HG02642 (cell line): ENCODE results near the gene RPL31.

Experiments used
- ATAC-seq: cut with Tn5 transposase; IDR thresholded peaks from one replicate; pipeline ENCODE4 v1.9.1; 2021; ENCODE audit warnings: mild to moderate bottlenecking; ENCODE audit not compliant: unreplicated experiment, poor library complexity

Gene RPL31

GRCh38 chr2:100992262-100992661 lies 9.8 kb upstream of the RPL31 start:
- ATAC-seq = no peak

GRCh38 chr2:100993294-100993693 lies 8.8 kb upstream of the RPL31 start:
- no peak for ATAC-seq

- ATAC-seq = no peak
Measured at GRCh38 chr2:100995309-100996075, 6.6 kb upstream of the RPL31 start.

GRCh38 chr2:100997509-100998234 lies 4.4 kb upstream of the RPL31 start:
- no peak for ATAC-seq

GRCh38 chr2:100998235-100998573 lies 3.9 kb upstream of the RPL31 start:
- no peak for ATAC-seq

- ATAC-seq = no peak
Measured at GRCh38 chr2:100999995-101000394, 2.1 kb upstream of the RPL31 start.

GRCh38 chr2:101002562-101003277 lies 631 bp downstream of the RPL31 start:
- no peak for ATAC-seq

GRCh38 chr2:101003278-101003775 lies 1.2 kb downstream of the RPL31 start:
- ATAC-seq = no peak

GRCh38 chr2:101004620-101005325 lies 2.7 kb downstream of the RPL31 start:
- no peak for ATAC-seq

- ATAC-seq = no peak
Measured at GRCh38 chr2:101006065-101006715, 4.1 kb downstream of the RPL31 start.

- no peak for ATAC-seq
Measured at GRCh38 chr2:101007415-101008345, 5.6 kb downstream of the RPL31 start.

GRCh38 chr2:101011152-101011551 lies 9.1 kb downstream of the RPL31 start:
- ATAC-seq = no peak

- ATAC-seq = peak; percentile 86
Measured at GRCh38 chr2:101012054-101012705, 10.1 kb downstream of the RPL31 start.

- ATAC-seq = no peak
Measured at GRCh38 chr2:101012706-101013181, 10.7 kb downstream of the RPL31 start.

- no peak for ATAC-seq
Measured at GRCh38 chr2:101014264-101014857, 12.3 kb downstream of the RPL31 start.

- no peak for ATAC-seq
Measured at GRCh38 chr2:101017371-101017770, 15.3 kb downstream of the RPL31 start.

GRCh38 chr2:101018934-101019333 lies 16.8 kb downstream of the RPL31 start:
- no peak for ATAC-seq

- ATAC-seq = no peak
Measured at GRCh38 chr2:101022221-101022620, 20.1 kb downstream of the RPL31 start.
